ENCODE data around the gene VPS26B. TPM values are rescaled to one million over a fixed set of nuclear protein-coding genes. Genes with fewer than 3 reads are reported as not detected.

VPS26B gene
- total RNA-seq, 1 experiment from 2014 or later = 29.3 TPM

DNA sequence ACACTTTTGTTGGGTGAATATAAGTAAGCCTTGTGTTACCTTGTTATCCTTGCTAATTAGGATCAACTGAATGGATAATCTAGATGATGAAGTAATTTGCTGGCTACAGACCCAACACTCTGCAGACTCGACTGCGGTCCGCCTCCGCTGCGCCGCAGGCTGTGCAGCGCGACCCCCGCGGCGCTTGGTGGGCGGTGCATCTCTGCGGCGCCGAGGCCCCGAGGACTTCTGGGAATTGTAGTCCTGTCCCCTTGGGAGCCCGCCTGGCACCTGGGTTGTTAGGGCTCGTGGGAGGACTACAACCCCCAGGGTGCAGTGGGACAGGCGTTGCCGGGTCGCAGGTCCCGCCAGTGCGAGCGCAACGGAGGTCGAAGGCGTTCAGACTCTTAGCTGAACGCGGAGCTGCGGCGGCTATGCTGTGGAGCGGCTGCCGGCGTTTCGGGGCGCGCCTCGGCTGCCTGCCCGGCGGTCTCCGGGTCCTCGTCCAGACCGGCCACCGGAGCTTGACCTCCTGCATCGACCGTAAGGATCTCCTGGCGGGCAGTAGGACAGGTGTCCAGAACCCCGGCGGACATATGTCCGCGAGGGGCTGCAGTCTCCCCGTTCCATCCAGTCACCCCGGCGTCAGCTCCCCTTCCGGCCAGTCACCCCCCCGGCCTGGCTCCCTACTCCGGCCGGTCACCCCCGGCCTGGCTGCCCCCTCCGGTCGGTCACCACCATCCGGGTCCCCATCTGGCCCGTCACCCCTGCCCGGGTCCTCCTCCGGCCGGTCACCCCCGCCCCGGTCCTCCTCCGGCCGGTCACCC lies 28.9 kb downstream of the VPS26B start, which contains the start of the genes ACAD8 and THYN1:
Gene ACAD8, plus strand, starts transcription at position 381 of the 806 bp plus-strand sequence. Its CDS starts 33 bp downstream, at position 414.
Gene THYN1, minus strand, starts transcription at position 165 of the 806 bp plus-strand sequence. CDS start 470 bp downstream, outside the sequence.
- ChIA-PET CTCF (interaction anchor here (0.6 to 1.7 kb wide), 9 partner anchors 8 to 177 kb away, joined by 3 to 13 read pairs (median 4); partner anchors contain the start of genes NCAPD3 and VPS26B), POLR2A (interaction anchor here (1.1 to 1.2 kb wide), 3 partner anchors 14 to 29 kb away, joined by 3 to 4 read pairs (median 3); partner anchors contain the start of genes NCAPD3 and VPS26B)
- Mint-ChIP-seq H3K36me3 (peaks cover 29% of the 10 kb centered on the region), H3K27ac (peak within 1 kb of the TSS; percentile 87), H3K9me3 (no peaks in the 10 kb centered on the region), H3K4me1 (peaks cover 31% of the 10 kb centered on the region), H3K27me3 (ENCODE audit: low read depth) (no peaks in the 10 kb centered on the region), H3K4me3 (peak within 1 kb of the TSS; percentile 89)
- ATAC-seq (peak; percentile 99), DNase-seq (ENCODE audit: low spot score) (peak; percentile 98)
- TF ChIP-seq ZBTB21 (CRISPR knock-in tag; IDR thresholded peaks at IDR 0.05; ENCODE audit: borderline replicate concordance) = no peak
- no peak for TF ChIP-seq GTF2I (CRISPR knock-in tag; conservative IDR thresholded peaks at IDR 0.05)
- peak; percentile 58; the same call in 1 of the 2 replicates for TF ChIP-seq TEAD1 (CRISPR knock-in tag; IDR thresholded peaks at IDR 0.05)
- peak; percentile 66; the same call in 1 of the 2 replicates for TF ChIP-seq CREM (CRISPR knock-in tag; IDR thresholded peaks at IDR 0.05)
- TF ChIP-seq, protein P1, sequence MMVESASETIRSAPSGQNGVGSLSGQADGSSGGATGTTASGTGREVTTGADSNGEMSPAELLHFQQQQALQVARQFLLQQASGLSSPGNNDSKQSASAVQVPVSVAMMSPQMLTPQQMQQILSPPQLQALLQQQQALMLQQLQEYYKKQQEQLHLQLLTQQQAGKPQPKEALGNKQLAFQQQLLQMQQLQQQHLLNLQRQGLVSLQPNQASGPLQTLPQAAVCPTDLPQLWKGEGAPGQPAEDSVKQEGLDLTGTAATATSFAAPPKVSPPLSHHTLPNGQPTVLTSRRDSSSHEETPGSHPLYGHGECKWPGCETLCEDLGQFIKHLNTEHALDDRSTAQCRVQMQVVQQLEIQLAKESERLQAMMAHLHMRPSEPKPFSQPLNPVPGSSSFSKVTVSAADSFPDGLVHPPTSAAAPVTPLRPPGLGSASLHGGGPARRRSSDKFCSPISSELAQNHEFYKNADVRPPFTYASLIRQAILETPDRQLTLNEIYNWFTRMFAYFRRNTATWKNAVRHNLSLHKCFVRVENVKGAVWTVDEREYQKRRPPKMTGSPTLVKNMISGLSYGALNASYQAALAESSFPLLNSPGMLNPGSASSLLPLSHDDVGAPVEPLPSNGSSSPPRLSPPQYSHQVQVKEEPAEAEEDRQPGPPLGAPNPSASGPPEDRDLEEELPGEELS (CRISPR knock-in tag; IDR thresholded peaks at IDR 0.05) = no peak
- TF ChIP-seq, protein P2, sequence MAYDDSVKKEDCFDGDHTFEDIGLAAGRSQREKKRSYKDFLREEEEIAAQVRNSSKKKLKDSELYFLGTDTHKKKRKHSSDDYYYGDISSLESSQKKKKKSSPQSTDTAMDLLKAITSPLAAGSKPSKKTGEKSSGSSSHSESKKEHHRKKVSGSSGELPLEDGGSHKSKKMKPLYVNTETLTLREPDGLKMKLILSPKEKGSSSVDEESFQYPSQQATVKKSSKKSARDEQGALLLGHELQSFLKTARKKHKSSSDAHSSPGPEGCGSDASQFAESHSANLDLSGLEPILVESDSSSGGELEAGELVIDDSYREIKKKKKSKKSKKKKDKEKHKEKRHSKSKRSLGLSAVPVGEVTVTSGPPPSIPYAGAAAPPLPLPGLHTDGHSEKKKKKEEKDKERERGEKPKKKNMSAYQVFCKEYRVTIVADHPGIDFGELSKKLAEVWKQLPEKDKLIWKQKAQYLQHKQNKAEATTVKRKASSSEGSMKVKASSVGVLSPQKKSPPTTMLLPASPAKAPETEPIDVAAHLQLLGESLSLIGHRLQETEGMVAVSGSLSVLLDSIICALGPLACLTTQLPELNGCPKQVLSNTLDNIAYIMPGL (CRISPR knock-in tag; IDR thresholded peaks at IDR 0.05) = peak; percentile 56
- TF ChIP-seq, protein P3, sequence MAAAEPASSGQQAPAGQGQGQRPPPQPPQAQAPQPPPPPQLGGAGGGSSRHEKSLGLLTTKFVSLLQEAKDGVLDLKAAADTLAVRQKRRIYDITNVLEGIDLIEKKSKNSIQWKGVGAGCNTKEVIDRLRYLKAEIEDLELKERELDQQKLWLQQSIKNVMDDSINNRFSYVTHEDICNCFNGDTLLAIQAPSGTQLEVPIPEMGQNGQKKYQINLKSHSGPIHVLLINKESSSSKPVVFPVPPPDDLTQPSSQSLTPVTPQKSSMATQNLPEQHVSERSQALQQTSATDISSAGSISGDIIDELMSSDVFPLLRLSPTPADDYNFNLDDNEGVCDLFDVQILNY (CRISPR knock-in tag; IDR thresholded peaks at IDR 0.05) = peak; percentile 71
- no peak for TF ChIP-seq NFATC4 (CRISPR knock-in tag; IDR thresholded peaks at IDR 0.05)
- TF ChIP-seq, protein P4, sequence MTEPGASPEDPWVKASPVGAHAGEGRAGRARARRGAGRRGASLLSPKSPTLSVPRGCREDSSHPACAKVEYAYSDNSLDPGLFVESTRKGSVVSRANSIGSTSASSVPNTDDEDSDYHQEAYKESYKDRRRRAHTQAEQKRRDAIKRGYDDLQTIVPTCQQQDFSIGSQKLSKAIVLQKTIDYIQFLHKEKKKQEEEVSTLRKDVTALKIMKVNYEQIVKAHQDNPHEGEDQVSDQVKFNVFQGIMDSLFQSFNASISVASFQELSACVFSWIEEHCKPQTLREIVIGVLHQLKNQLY (CRISPR knock-in tag; IDR thresholded peaks at IDR 0.05) = no peak
- TF ChIP-seq NR3C1 (CRISPR knock-in tag; conservative IDR thresholded peaks at IDR 0.05; ENCODE audit: low read depth) = no peak
- TF ChIP-seq GRHL2 (CRISPR knock-in tag; IDR thresholded peaks at IDR 0.05; ENCODE audit: insufficient replicate concordance, severe bottlenecking) = no peak
- no peak for TF ChIP-seq TEAD4 (CRISPR knock-in tag; IDR thresholded peaks at IDR 0.05)
- TF ChIP-seq, protein P5, sequence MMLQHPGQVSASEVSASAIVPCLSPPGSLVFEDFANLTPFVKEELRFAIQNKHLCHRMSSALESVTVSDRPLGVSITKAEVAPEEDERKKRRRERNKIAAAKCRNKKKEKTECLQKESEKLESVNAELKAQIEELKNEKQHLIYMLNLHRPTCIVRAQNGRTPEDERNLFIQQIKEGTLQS (CRISPR knock-in tag; conservative IDR thresholded peaks at IDR 0.05) = no peak
- TF ChIP-seq MXD4 (CRISPR knock-in tag; IDR thresholded peaks at IDR 0.05; ENCODE audit: borderline replicate concordance) = no peak
- peak; percentile 73; the same call in 1 of the 2 replicates for TF ChIP-seq ETV6 (CRISPR knock-in tag; IDR thresholded peaks at IDR 0.05)
- TF ChIP-seq, protein P6, sequence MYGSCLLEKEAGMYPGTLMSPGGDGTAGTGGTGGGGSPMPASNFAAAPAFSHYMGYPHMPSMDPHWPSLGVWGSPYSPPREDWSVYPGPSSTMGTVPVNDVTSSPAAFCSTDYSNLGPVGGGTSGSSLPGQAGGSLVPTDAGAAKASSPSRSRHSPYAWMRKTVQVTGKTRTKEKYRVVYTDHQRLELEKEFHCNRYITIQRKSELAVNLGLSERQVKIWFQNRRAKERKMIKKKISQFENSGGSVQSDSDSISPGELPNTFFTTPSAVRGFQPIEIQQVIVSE (CRISPR knock-in tag; IDR thresholded peaks at IDR 0.05; ENCODE audit: borderline replicate concordance) = no peak
- TF ChIP-seq, protein P7, sequence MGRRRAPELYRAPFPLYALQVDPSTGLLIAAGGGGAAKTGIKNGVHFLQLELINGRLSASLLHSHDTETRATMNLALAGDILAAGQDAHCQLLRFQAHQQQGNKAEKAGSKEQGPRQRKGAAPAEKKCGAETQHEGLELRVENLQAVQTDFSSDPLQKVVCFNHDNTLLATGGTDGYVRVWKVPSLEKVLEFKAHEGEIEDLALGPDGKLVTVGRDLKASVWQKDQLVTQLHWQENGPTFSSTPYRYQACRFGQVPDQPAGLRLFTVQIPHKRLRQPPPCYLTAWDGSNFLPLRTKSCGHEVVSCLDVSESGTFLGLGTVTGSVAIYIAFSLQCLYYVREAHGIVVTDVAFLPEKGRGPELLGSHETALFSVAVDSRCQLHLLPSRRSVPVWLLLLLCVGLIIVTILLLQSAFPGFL (CRISPR knock-in tag; IDR thresholded peaks at IDR 0.05; ENCODE audit: borderline replicate concordance) = no peak
- no peak for TF ChIP-seq ZNF423 (CRISPR knock-in tag; IDR thresholded peaks at IDR 0.05)
- TF ChIP-seq, protein P8, sequence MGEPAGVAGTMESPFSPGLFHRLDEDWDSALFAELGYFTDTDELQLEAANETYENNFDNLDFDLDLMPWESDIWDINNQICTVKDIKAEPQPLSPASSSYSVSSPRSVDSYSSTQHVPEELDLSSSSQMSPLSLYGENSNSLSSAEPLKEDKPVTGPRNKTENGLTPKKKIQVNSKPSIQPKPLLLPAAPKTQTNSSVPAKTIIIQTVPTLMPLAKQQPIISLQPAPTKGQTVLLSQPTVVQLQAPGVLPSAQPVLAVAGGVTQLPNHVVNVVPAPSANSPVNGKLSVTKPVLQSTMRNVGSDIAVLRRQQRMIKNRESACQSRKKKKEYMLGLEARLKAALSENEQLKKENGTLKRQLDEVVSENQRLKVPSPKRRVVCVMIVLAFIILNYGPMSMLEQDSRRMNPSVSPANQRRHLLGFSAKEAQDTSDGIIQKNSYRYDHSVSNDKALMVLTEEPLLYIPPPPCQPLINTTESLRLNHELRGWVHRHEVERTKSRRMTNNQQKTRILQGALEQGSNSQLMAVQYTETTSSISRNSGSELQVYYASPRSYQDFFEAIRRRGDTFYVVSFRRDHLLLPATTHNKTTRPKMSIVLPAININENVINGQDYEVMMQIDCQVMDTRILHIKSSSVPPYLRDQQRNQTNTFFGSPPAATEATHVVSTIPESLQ (CRISPR knock-in tag; IDR thresholded peaks at IDR 0.05) = no peak
- TF ChIP-seq, protein P9, sequence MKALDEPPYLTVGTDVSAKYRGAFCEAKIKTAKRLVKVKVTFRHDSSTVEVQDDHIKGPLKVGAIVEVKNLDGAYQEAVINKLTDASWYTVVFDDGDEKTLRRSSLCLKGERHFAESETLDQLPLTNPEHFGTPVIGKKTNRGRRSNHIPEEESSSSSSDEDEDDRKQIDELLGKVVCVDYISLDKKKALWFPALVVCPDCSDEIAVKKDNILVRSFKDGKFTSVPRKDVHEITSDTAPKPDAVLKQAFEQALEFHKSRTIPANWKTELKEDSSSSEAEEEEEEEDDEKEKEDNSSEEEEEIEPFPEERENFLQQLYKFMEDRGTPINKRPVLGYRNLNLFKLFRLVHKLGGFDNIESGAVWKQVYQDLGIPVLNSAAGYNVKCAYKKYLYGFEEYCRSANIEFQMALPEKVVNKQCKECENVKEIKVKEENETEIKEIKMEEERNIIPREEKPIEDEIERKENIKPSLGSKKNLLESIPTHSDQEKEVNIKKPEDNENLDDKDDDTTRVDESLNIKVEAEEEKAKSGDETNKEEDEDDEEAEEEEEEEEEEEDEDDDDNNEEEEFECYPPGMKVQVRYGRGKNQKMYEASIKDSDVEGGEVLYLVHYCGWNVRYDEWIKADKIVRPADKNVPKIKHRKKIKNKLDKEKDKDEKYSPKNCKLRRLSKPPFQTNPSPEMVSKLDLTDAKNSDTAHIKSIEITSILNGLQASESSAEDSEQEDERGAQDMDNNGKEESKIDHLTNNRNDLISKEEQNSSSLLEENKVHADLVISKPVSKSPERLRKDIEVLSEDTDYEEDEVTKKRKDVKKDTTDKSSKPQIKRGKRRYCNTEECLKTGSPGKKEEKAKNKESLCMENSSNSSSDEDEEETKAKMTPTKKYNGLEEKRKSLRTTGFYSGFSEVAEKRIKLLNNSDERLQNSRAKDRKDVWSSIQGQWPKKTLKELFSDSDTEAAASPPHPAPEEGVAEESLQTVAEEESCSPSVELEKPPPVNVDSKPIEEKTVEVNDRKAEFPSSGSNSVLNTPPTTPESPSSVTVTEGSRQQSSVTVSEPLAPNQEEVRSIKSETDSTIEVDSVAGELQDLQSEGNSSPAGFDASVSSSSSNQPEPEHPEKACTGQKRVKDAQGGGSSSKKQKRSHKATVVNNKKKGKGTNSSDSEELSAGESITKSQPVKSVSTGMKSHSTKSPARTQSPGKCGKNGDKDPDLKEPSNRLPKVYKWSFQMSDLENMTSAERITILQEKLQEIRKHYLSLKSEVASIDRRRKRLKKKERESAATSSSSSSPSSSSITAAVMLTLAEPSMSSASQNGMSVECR (CRISPR knock-in tag; IDR thresholded peaks at IDR 0.05; ENCODE audit: borderline replicate concordance) = no peak; the same call in 1 of the 2 replicates
- TF ChIP-seq, protein P10, sequence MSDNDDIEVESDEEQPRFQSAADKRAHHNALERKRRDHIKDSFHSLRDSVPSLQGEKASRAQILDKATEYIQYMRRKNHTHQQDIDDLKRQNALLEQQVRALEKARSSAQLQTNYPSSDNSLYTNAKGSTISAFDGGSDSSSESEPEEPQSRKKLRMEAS (CRISPR knock-in tag; IDR thresholded peaks at IDR 0.05) = peak; percentile 80
